Embryonic facial prominence (tissue), 1 donor: ENCODE results near the gene SP6.
A peak's percentile ranks its signal among the peaks of the same experiment; 100 is the strongest.

Source experiments
- DNase-seq: peaks from one replicate; pipeline ENCODE4 v3.0.0-alpha.2; 2016; ENCODE audit errors: extremely low spot score

Gene SP6

GRCh38 chr17:47836601-47837000, 14.4 kb downstream of the SP6 start:
- no peak for DNase-seq

DNA sequence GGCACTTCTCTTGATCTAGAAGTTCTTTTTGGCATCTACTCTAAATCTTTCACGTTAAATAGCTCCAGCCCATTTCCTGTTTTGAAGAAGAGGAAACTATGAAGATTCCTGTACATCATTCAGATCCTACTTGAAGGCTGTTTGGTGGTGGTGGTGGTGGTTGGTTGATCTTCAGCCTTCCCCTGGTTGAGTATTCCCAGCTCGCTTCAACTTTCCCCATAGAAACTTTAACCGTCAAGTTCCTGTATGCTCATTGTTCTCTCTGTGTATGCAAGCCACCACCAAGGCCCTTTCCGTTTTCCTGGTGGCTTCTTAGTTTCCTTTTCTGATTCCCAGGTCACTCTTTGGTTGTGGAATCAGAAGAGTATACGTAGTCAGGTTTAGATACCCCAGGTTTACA, 16.2 kb downstream of the SP6 start:
- DNase-seq: no peak

GRCh38 chr17:47831934-47832327, 19.0 kb downstream of the SP6 start:
- no peak for DNase-seq

GRCh38 chr17:47831003-47831933, 19.7 kb downstream of the SP6 start, which contains the start of the genes LRRC46 and MRPL10:
Gene LRRC46 (plus strand): TSS chr17:47831670. CDS start chr17:47831990, 320 bp downstream.
Gene MRPL10 (minus strand): TSS chr17:47831541. CDS start chr17:47831511, 30 bp downstream.
- peak; percentile 92 for DNase-seq

- no peak for DNase-seq
Measured at GRCh38 chr17:47830396-47831002, 20.5 kb downstream of the SP6 start.

DNA sequence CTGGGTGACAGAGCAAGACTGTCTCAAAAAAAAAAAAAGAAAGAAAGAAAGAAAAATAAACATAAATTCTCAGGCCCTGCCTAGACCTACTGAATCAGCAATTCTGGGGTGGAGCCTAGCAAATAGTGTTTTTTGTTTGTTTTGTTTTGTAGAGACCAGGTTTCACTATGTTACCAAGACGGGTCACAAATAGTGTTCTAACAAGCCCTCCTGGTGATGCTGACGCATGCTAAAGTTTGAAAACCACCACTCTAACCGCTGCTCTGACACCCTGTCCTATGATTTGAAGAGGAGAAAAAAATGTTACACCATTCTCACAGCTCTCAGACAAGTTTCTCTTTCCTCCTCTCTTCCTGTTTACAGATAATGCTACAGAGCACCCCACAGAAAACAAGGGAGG, 21.1 kb downstream of the SP6 start:
- DNase-seq: no peak

- no peak for DNase-seq
Measured at GRCh38 chr17:47823519-47823918, 27.4 kb downstream of the SP6 start.

DNA sequence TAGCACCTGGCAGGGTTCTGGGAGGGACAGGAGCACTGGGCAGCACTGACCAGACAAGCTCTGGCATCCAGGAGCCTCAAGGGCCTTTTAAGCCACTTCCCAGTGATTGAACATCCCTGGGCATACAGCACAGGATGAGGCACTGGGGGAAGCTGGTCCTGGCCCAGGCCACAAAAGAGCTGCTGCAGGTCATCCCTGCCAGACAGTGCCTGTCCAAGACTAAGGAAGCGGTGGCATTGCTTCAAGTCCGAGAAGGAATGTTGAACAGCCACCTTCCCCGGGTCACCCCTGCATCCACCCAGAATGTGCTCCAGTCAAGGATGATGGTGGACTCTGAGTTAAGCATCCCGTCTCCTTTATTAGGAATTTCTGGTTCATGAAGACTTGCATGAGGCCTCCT, 28.2 kb downstream of the SP6 start:
- DNase-seq: no peak

DNA sequence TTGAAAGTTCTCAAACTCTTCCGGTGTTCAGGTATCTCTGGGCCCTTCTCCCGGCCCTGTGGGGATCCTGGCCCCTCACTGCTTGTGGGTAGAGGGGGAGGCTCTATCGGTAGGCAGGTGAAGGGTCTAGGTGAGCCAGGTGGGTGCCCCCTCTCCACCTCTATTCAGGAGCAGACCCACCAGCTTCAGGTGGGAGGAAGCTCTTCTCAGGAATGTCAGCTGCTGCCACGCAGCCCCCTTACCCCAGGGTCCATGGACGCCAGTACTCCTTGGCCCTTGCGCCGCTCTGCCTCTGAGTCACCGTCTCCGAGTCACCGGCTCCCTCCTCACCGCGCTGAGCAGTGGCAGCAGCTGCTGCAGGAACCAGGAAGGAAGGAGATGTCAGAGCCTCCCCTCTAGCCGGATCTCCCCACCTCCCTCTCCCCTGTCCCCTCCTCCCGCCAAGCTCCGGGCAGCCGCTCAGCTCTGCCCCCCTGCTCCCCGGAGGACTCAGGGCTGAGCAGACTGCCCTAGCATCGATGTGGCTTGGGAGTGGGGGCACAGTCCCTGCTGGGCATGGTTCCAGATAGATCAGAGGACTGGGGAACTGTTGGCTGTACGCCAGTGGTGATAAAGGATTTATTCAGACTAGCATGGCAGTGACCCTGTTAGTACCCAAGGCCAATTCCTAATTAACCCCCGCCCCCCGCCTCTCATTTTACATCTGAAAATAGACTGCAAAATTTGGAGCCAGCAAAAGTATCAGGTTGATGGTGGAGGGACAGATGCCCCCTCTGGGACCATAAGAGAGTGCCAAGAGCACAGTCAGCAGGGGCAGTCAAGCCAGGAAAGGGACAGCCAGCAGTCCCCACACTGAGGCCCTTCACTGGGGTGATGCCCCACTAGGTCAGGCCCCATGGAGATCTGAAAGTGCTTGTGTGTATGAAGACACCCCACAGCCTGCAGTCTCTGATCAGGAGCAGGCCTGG, 29.3 kb downstream of the SP6 start, which contains the start of gene OSBPL7:
Gene OSBPL7, minus strand, starts transcription at position 371 of the 968 bp plus-strand sequence. CDS start 1,516 bp downstream, outside the sequence.
- DNase-seq: peak; percentile 46

- no peak for DNase-seq
Measured at GRCh38 chr17:47821031-47821423, 29.9 kb downstream of the SP6 start.

- DNase-seq: no peak
Measured at GRCh38 chr17:47820033-47820789, 30.8 kb downstream of the SP6 start.

- no peak for DNase-seq
Measured at GRCh38 chr17:47819475-47819874, 31.5 kb downstream of the SP6 start.

DNA sequence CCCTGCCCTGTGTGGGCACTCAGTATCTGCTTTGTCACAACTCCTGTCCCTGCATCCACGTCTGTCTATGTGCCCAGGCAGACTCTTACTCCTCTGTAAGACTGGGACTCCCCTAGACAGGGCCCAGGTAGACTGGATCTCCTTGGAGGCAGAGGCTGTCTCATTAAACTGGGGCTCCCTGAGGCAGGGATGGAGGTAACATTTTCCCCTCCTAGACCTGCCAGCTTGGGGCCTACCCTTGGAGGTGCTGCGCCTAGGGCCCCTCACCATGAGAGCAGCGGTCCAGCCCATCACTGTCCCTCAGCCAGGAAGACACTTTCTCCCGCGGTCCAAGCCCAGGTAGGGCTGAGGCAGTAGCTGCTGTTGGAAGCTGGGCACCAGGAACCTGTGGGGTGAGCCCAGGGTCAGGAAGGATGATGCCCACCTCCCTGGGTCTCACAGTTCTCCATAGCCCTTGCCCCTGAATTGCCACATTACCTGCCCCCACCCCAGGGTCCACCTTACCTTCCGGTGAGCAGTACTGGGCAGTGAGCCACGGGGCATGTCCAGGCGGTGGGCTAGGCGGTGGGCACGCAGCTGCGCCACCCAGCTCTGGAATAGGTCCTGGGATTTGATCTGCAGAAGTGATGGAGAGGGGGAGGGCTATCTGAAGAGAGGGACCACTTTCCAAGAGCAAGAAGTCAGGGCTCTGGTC, 32.8 kb downstream of the SP6 start:
- DNase-seq: no peak

GRCh38 chr17:47816947-47817346, 34.0 kb downstream of the SP6 start:
- no peak for DNase-seq

- DNase-seq: no peak
Measured at GRCh38 chr17:47816111-47816735, 34.7 kb downstream of the SP6 start.

GRCh38 chr17:47815106-47815918, 35.7 kb downstream of the SP6 start:
- DNase-seq: no peak

GRCh38 chr17:47813512-47814031, 37.4 kb downstream of the SP6 start:
- no peak for DNase-seq

DNA sequence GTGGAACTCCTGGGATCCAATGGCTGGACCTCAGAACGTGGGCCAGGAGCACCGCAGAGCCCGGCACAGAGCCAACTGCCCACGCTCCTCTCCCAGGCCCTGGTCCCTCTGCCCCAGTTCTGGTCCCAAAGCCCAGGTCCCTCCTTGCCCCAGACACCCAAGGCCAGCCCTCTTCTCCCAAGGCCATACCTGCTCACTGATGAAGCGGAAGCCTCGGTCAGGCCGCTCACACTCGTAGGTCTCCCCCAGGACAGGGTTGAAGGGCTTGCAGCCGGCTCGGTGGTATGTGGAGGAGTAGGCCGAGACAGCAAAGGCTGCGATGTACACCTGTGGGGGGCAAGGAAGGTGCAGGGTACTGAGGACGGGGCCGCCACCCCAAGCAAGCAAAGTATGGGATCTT, 37.9 kb downstream of the SP6 start:
- DNase-seq: no peak
